AG04449 (cell line): ENCODE measurements around the gene CGN.

Source experiments
- CTCF ChIA-PET: fragments of 350-600 bp; formaldehyde crosslinking; extraction: SDS; loops from one replicate; lab custom pipeline; 2021; ENCODE audit warnings: antibody characterized with exemption; lab: Yijun Ruan, JAX
- POLR2A ChIA-PET: fragments of 400-600, 350-600 bp; formaldehyde crosslinking; extraction: SDS; loops from one replicate; lab custom pipeline; 2020; ENCODE audit warnings: antibody characterized with exemption, inconsistent platforms; lab: Yijun Ruan, JAX
- DNase-seq: peaks from one replicate; pipeline ENCODE4 v3.0.0-alpha.2; 2010; ENCODE audit warnings: low read depth, low spot score
- H3K4me3 ChIP-seq: 2 replicates; pipeline ENCODE4 v1.5.1; 2011; ENCODE audit warnings: low read depth, mild to moderate bottlenecking, control low read depth, low read length
- CTCF ChIP-seq: IDR thresholded peaks from one replicate; pipeline ENCODE4 v1.5.1; 2011; ENCODE audit warnings: mild to moderate bottlenecking, moderate library complexity, low read length, control low read depth, inconsistent platforms; ENCODE audit not compliant: insufficient read depth; ENCODE audit errors: missing control alignments

CGN gene

GRCh38 chr1:151553659-151554058 is 42.5 kb downstream of the CGN start:
- TF ChIP-seq CTCF: no peak
- ChIA-PET POLR2A (no interaction called here), CTCF (no interaction called here)
- H3K4me3 ChIP-seq: no peak overlapping the region
- no peak for DNase-seq

- no peak overlapping the region for H3K4me3 ChIP-seq
- ChIA-PET CTCF (interaction anchor here (1.6 kb wide), 1 partner anchor 20 kb away, joined by 5 read pairs; no protein-coding TSS in a partner anchor), POLR2A (interaction anchor here (0.7 kb wide), 1 partner anchor 19 kb away, joined by 3 read pairs; no protein-coding TSS in a partner anchor)
- TF ChIP-seq CTCF: no peak
- DNase-seq: no peak
Measured at GRCh38 chr1:151556052-151556451, 44.9 kb downstream of the CGN start.

GRCh38 chr1:151562661-151563060 is 51.5 kb downstream of the CGN start:
- ChIA-PET CTCF (interaction anchor here (1.4 to 1.5 kb wide), 2 partner anchors 8 to 31 kb away, joined by 3 to 5 read pairs; no protein-coding TSS in a partner anchor), POLR2A (no interaction called here)
- no peak for DNase-seq
- no peak for TF ChIP-seq CTCF
- no peak overlapping the region for H3K4me3 ChIP-seq

- no peak for TF ChIP-seq CTCF
- no peak for DNase-seq
- no peak overlapping the region for H3K4me3 ChIP-seq
- POLR2A ChIA-PET: no interaction called here
- CTCF ChIA-PET: no interaction called here
Measured at GRCh38 chr1:151563376-151563775, 52.2 kb downstream of the CGN start.

GRCh38 chr1:151565502-151566189 is 54.5 kb downstream of the CGN start:
- ChIA-PET POLR2A (no interaction called here), CTCF (no interaction called here)
- H3K4me3 ChIP-seq: no peak overlapping the region
- TF ChIP-seq CTCF: no peak
- no peak for DNase-seq

- POLR2A ChIA-PET: no interaction called here
- no peak for TF ChIP-seq CTCF
- CTCF ChIA-PET: interaction anchor here (1.7 kb wide), 1 partner anchor 26 kb away, joined by 6 read pairs; no protein-coding TSS in a partner anchor
Measured at GRCh38 chr1:151568626-151569088, 57.5 kb downstream of the CGN start.

More at GRCh38 chr1:151568626-151569088, 57.5 kb downstream of the CGN start:
- no peak overlapping the region for H3K4me3 ChIP-seq
- DNase-seq: no peak
